Tibial nerve (tissue), 4 donors: ENCODE results near the gene HCFC1. TPM values are rescaled to one million over a fixed set of nuclear protein-coding genes. Genes with fewer than 3 reads are reported as not detected.

Experiments used
- DNase-seq, 2 donors: peaks; one replicate each; pipeline ENCODE4 v3.0.0-alpha.2; 2019; ENCODE audit warnings: low spot score in 2 of 2
- H3K27ac ChIP-seq, 4 donors: fragments of 200-600 bp; sonication (generic) in 3 of 4; one replicate each; pipeline ENCODE4 v1.5.1; 2017 to 2019; ENCODE audit warnings: mild to moderate bottlenecking in 1 of 4
- H3K27me3 ChIP-seq, 2 donors: fragments of 200-600 bp; sonication (generic) in 1 of 2; one replicate each; pipeline versions ENCODE4 v1.5.1 to v1.6.0; 2017 to 2019
- H3K36me3 ChIP-seq, 3 donors: fragments of 200-600 bp; sonication (generic); one replicate each; pipeline ENCODE4 v1.5.1; 2018 to 2019
- H3K4me1 ChIP-seq, 4 donors: fragments of 200-600 bp; sonication (generic) in 3 of 4; one replicate each; pipeline ENCODE4 v1.5.1; 2017 to 2019
- H3K4me3 ChIP-seq, 4 donors: fragments of 200-600 bp; sonication (generic) in 3 of 4; one replicate each; pipeline ENCODE4 v1.5.1; 2017 to 2019; ENCODE audit warnings: mild to moderate bottlenecking in 1 of 4, moderate library complexity in 1 of 4
- H3K9me3 ChIP-seq, 4 donors: fragments of 200-600 bp; sonication (generic) in 3 of 4; one replicate each; pipeline ENCODE4 v1.5.1; 2017 to 2019
- EP300 ChIP-seq, 2 donors: sonication (generic); formaldehyde crosslinking; IDR thresholded peaks; one replicate each; pipeline ENCODE4 v1.6.1; 2017; ENCODE audit warnings: antibody characterized with exemption in 2 of 2, mild to moderate bottlenecking in 1 of 2
- POLR2A ChIP-seq, 2 donors: fragments of 450-650 bp; IDR thresholded peaks; one replicate each; pipeline ENCODE4 v1.6.1; 2017; ENCODE audit warnings: antibody characterized with exemption in 2 of 2, mild to moderate bottlenecking in 2 of 2, moderate library complexity in 2 of 2
- WGBS, 2 donors: methylation state at CpG; one replicate each; pipeline ENCODE4 v1.1.5; 2018; 5-methylcytosine and 5-hydroxymethylcytosine counted together
- total RNA-seq, 4 donors: library from RNA; depleted of rRNA; stranded (reverse); fragments of >200 nt; gene quantifications; one replicate each; pipeline ENCODE4 v1.1.0, GENCODE V29; 2016
- TF ChIP-seq, protein P1 (sequence below), 5 experiments: fragments of 200-600 bp in 3 of 5; fragments of 450-650 bp in 2 of 5; sonication (generic) in 3 of 5; IDR thresholded peaks; one replicate each; pipeline ENCODE4 v1.5.1; 2016 to 2019; ENCODE audit warnings: antibody characterized with exemption in 5 of 5, mild to moderate bottlenecking in 3 of 5, moderate library complexity in 2 of 5

HCFC1 gene
- total RNA-seq, 4 donors from 2014 or later = 42.6 to 52.2 (median 48.9) TPM

DNA sequence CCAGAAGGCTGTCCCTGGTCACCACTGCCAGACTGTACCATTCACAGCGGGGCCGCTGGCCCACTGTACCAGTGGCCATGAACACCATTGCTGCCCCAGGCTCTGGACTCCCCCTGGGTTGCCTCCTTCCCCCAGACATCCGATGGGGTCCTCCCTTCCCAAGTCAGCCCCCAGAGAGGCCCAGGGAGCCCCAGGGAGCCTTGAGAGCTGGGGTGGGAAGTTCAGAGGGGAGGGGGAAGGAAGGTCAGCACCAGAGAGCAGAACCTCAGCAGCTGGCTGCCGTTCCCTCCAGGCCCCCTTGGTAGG, 45.1 kb downstream of the HCFC1 start:
- Histone ChIP-seq H3K36me3 (peaks cover 0 to 17% (median 0%) of the 10 kb centered on the region in 3 donors), H3K4me1 (peaks cover 0 to 65% (median 18%) of the 10 kb centered on the region in 4 donors), H3K9me3 (no peaks in the 10 kb centered on the region), H3K27ac (peak overlapping the region in 3 of 4 donors; percentile 94 to 98 (median 94)), H3K27me3 (peaks cover 0 to 22% of the 10 kb centered on the region in 2 donors), H3K4me3 (peak overlapping the region in 3 of 4 donors; percentile 19 to 71 (median 29))
- DNase-seq = no peak
- WGBS, 2 donors = 31% methylated on average over 4 of the region's 4 CpGs; no CpG with 5 or more reads in 1 of the 2 donors
- TF ChIP-seq, protein P1, sequence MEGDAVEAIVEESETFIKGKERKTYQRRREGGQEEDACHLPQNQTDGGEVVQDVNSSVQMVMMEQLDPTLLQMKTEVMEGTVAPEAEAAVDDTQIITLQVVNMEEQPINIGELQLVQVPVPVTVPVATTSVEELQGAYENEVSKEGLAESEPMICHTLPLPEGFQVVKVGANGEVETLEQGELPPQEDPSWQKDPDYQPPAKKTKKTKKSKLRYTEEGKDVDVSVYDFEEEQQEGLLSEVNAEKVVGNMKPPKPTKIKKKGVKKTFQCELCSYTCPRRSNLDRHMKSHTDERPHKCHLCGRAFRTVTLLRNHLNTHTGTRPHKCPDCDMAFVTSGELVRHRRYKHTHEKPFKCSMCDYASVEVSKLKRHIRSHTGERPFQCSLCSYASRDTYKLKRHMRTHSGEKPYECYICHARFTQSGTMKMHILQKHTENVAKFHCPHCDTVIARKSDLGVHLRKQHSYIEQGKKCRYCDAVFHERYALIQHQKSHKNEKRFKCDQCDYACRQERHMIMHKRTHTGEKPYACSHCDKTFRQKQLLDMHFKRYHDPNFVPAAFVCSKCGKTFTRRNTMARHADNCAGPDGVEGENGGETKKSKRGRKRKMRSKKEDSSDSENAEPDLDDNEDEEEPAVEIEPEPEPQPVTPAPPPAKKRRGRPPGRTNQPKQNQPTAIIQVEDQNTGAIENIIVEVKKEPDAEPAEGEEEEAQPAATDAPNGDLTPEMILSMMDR (IDR thresholded peaks at IDR 0.05) = no peak
- TF ChIP-seq POLR2A (IDR thresholded peaks at IDR 0.05) (no peak), EP300 (IDR thresholded peaks at IDR 0.05) (no peak)

DNA sequence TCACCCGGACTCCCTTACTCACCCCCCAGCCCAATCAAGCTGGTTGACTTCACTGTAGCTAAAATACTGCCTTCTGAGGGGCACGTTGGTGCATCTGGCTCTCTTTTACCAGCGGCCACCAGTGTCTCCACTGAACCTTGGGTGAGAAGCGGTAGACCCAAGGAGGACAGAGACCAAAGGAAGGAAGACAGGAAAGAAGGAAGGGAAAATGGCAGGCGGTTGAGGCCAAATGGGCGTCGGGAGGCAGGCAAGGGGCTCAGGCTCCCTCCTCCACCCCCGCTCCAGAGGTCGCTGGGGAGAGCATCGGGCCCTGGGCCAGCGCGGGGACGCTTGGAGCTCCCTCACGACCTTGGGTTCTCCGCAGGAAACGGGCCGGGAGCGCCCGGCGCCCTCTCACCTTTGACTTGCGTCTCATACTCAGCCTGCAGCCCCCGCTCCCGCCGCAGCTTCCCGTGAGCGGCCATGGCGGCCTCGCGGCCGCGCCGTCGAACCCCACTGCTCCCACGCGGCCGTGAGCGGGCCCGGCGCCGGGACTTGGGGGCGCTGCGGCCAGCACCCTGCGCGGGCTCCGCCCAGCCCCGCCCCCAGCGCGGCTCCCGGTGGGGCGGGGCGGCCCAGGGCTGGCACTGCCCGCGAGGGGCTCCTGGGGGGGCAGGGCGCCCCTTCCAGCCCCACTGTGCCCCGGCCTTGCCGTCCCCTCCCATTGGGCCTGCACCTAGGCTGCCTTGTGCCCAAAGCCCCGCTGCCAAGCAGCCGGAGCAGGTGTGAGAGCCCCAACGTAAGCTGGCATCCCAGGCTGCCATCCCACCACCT, 45.7 kb downstream of the HCFC1 start, which contains the start of gene ARHGAP4:
ARHGAP4 (minus strand) TSS at position 526 of the 813 bp plus-strand sequence; CDS start at position 464, 62 bp downstream.
- H3K4me1 ChIP-seq = peaks cover 0 to 71% (median 19%) of the 10 kb centered on the region in 4 donors
- no peak for TF ChIP-seq EP300 (IDR thresholded peaks at IDR 0.05)
- no peak for TF ChIP-seq POLR2A (IDR thresholded peaks at IDR 0.05)
- TF ChIP-seq, protein P1 (IDR thresholded peaks at IDR 0.05) = no peak
- WGBS, 2 donors = 16 to 32% methylated on average over 12 to 36 of the region's 59 CpGs
- H3K27me3 ChIP-seq = peaks cover 0 to 22% of the 10 kb centered on the region in 2 donors
- H3K9me3 ChIP-seq = no peaks in the 10 kb centered on the region
- H3K4me3 ChIP-seq = peak within 1 kb of the TSS; percentile 37 to 71 (median 57)
- DNase-seq = no peak
- H3K27ac ChIP-seq = peak within 1 kb of the TSS in 3 of 4 donors; percentile 94 to 98 (median 94)
- H3K36me3 ChIP-seq = peaks cover 0 to 11% (median 0%) of the 10 kb centered on the region in 3 donors

GRCh38 chrX:153925387-153925738, 46.3 kb downstream of the HCFC1 start:
- H3K36me3 ChIP-seq = peaks cover 0 to 5% (median 0%) of the 10 kb centered on the region in 3 donors
- peaks cover 0 to 22% of the 10 kb centered on the region in 2 donors for H3K27me3 ChIP-seq
- peaks cover 0 to 73% (median 19%) of the 10 kb centered on the region in 4 donors for H3K4me1 ChIP-seq
- peak overlapping the region in 3 of 4 donors; percentile 1 to 71 (median 39) for H3K4me3 ChIP-seq
- TF ChIP-seq, protein P1 (IDR thresholded peaks at IDR 0.05) = no peak
- no peak for TF ChIP-seq EP300 (IDR thresholded peaks at IDR 0.05)
- no peaks in the 10 kb centered on the region for H3K9me3 ChIP-seq
- WGBS, 2 donors = 58 to 69% methylated on average over 2 to 4 of the region's 4 CpGs
- DNase-seq = no peak
- peak overlapping the region in 3 of 4 donors; percentile 63 to 94 (median 94) for H3K27ac ChIP-seq

GRCh38 chrX:153924149-153924861, 47.3 kb downstream of the HCFC1 start:
- 11 to 39% methylated on average over 14 of the region's 14 CpGs for WGBS, 2 donors
- H3K36me3 ChIP-seq = no peaks in the 10 kb centered on the region
- H3K4me1 ChIP-seq = peaks cover 0 to 71% (median 19%) of the 10 kb centered on the region in 4 donors
- TF ChIP-seq, protein P1 (IDR thresholded peaks at IDR 0.05) = peak in 4 of 5 experiments; percentile 15 to 34 (median 25)
- TF ChIP-seq EP300 (IDR thresholded peaks at IDR 0.05) = no peak
- peaks cover 0 to 22% of the 10 kb centered on the region in 2 donors for H3K27me3 ChIP-seq
- DNase-seq = no peak
- H3K4me3 ChIP-seq = peak overlapping the region in 2 of 4 donors; percentile 3 to 71
- peak overlapping the region in 2 of 4 donors; percentile 33 to 38 for H3K27ac ChIP-seq
- H3K9me3 ChIP-seq = no peaks in the 10 kb centered on the region
